GM12874 (cell line): ENCODE measurements around the gene MTG2.

Source experiments
- CTCF ChIP-seq: IDR thresholded peaks from 2 replicates; pipeline ENCODE4 v1.5.1; 2011; ENCODE audit warnings: low read depth, mild to moderate bottlenecking, control low read depth, low read length, moderate library complexity; ENCODE audit not compliant: insufficient read depth

Gene MTG2

GRCh38 chr20:62211216-62211615 lies 28.4 kb downstream of the MTG2 start:
- no peak for TF ChIP-seq CTCF

- TF ChIP-seq CTCF, result no peak
Observed at GRCh38 chr20:62211769-62212288, 29.0 kb downstream of the MTG2 start.

GRCh38 chr20:62212299-62212698 lies 29.5 kb downstream of the MTG2 start:
- no peak for TF ChIP-seq CTCF

- TF ChIP-seq CTCF, result no peak
Observed at GRCh38 chr20:62214067-62214466, 31.2 kb downstream of the MTG2 start.

GRCh38 chr20:62215020-62215990 lies 32.5 kb downstream of the MTG2 start:
- no peak for TF ChIP-seq CTCF

GRCh38 chr20:62215991-62216635 lies 33.3 kb downstream of the MTG2 start:
- TF ChIP-seq CTCF, result no peak
